Mesodermal cell (in vitro differentiated cells): ENCODE results near the gene TRPC4AP.
A peak's percentile ranks its signal among the peaks of the same experiment; 100 is the strongest.
"Not testable (repeated sequence)": the region's sequence is repeated elsewhere in the genome, so short reads cannot be mapped to it uniquely, and the experiment has no call there.

Source experiments
- H3K27ac ChIP-seq: 2 replicates; pipeline ENCODE4 v1.7.0; 2013; ENCODE audit warnings: mild to moderate bottlenecking, low read depth, low read length, moderate library complexity; ENCODE audit not compliant: severe bottlenecking
- H3K36me3 ChIP-seq: 2 replicates; pipeline ENCODE4 v1.7.1; 2013; ENCODE audit warnings: mild to moderate bottlenecking, low read length, moderate library complexity; ENCODE audit not compliant: control insufficient read depth, insufficient read depth
- H3K4me1 ChIP-seq: one replicate; pipeline ENCODE4 v1.7.1; 2013; ENCODE audit warnings: mild to moderate bottlenecking, low read length; ENCODE audit not compliant: insufficient read depth, control insufficient read depth, poor library complexity, severe bottlenecking
- H3K4me3 ChIP-seq: 2 replicates; pipeline ENCODE4 v1.7.0; 2013; ENCODE audit warnings: low read length, control low read depth, mild to moderate bottlenecking; ENCODE audit not compliant: insufficient read depth, poor library complexity, severe bottlenecking; ENCODE audit errors: extremely low read depth
- H3K9me3 ChIP-seq: 2 replicates; pipeline ENCODE4 v1.7.1; 2013; ENCODE audit warnings: mild to moderate bottlenecking, low read length, moderate library complexity; ENCODE audit not compliant: control insufficient read depth
- WGBS, 2 experiments: methylation state at CpG; one replicate each; pipeline ENCODE4 v1.1.5; 2013; ENCODE audit warnings: missing lambda C conversion rate in 2 of 2; ENCODE audit not compliant: insufficient coverage in 2 of 2; 5-methylcytosine and 5-hydroxymethylcytosine counted together

Gene TRPC4AP

GRCh38 chr20:35059612-35060011 is 33.0 kb downstream of the TRPC4AP start:
- Histone ChIP-seq H3K9me3 (no peaks in the 10 kb centered on the region), H3K4me3 (no peak overlapping the region), H3K4me1 (peaks cover 5% of the 10 kb centered on the region), H3K27ac (no peak overlapping the region), H3K36me3 (peaks cover 45% of the 10 kb centered on the region)
- WGBS, 2 experiments: 94 to 96% methylated on average over 9 to 11 of the region's 14 CpGs

GRCh38 chr20:35059110-35059509 is 33.5 kb downstream of the TRPC4AP start:
- Histone ChIP-seq H3K27ac (no peak overlapping the region), H3K4me3 (no peak overlapping the region), H3K9me3 (no peaks in the 10 kb centered on the region), H3K36me3 (peaks cover 50% of the 10 kb centered on the region), H3K4me1 (peaks cover 9% of the 10 kb centered on the region)
- WGBS, 2 experiments: 89 to 100% methylated on average over 1 of the region's 2 CpGs

- peak overlapping the region; percentile 68 for H3K27ac ChIP-seq
- H3K36me3 ChIP-seq: peaks cover 37% of the 10 kb centered on the region
- 52 to 78% methylated on average over 3 of the region's 9 CpGs for WGBS, 2 experiments
- H3K4me3 ChIP-seq: no peak overlapping the region
- H3K4me1 ChIP-seq: peaks cover 30% of the 10 kb centered on the region
- H3K9me3 ChIP-seq: no peaks in the 10 kb centered on the region
Observed at GRCh38 chr20:35055445-35056276, 36.9 kb downstream of the TRPC4AP start.

- peaks cover 46% of the 10 kb centered on the region for H3K36me3 ChIP-seq
- 80 to 92% methylated on average over 1 to 2 of the region's 2 CpGs for WGBS, 2 experiments
- H3K4me1 ChIP-seq: peaks cover 39% of the 10 kb centered on the region
- no peaks in the 10 kb centered on the region for H3K9me3 ChIP-seq
- H3K27ac ChIP-seq: no peak overlapping the region
- H3K4me3 ChIP-seq: no peak overlapping the region
Observed at GRCh38 chr20:35054814-35055213, 37.8 kb downstream of the TRPC4AP start.

GRCh38 chr20:35052616-35053015 is 40.0 kb downstream of the TRPC4AP start:
- 97 to 100% methylated on average over 4 of the region's 5 CpGs for WGBS, 2 experiments
- peaks cover 40% of the 10 kb centered on the region for H3K4me1 ChIP-seq
- H3K27ac ChIP-seq, H3K4me3 ChIP-seq, H3K9me3 ChIP-seq: not testable (repeated sequence)
- peaks cover 67% of the 10 kb centered on the region for H3K36me3 ChIP-seq

GRCh38 chr20:35049776-35050352 is 42.7 kb downstream of the TRPC4AP start:
- Histone ChIP-seq H3K9me3 (no peaks in the 10 kb centered on the region), H3K27ac (peak overlapping the region; percentile 23), H3K36me3 (peaks cover 68% of the 10 kb centered on the region), H3K4me1 (peaks cover 35% of the 10 kb centered on the region), H3K4me3 (no peak overlapping the region)
- WGBS, 2 experiments: 88 to 93% methylated on average over 1 to 3 of the region's 5 CpGs

- Histone ChIP-seq H3K4me1 (peaks cover 27% of the 10 kb centered on the region), H3K27ac (no peak overlapping the region), H3K4me3 (no peak overlapping the region), H3K9me3 (no peaks in the 10 kb centered on the region), H3K36me3 (peaks cover 68% of the 10 kb centered on the region)
- whole genome bisulfite sequencing, 2 experiments: 90% methylated on average over 1 of the region's 1 CpG; no CpG with 5 or more reads in 1 of the 2 experiments
Observed at GRCh38 chr20:35048739-35049138, 43.9 kb downstream of the TRPC4AP start.

GRCh38 chr20:35042268-35042667 is 50.3 kb downstream of the TRPC4AP start:
- Histone ChIP-seq H3K4me1 (no peaks in the 10 kb centered on the region), H3K27ac (no peak overlapping the region), H3K9me3 (no peaks in the 10 kb centered on the region), H3K36me3 (peaks cover 82% of the 10 kb centered on the region), H3K4me3 (no peak overlapping the region)

GRCh38 chr20:35040646-35041045 is 52.0 kb downstream of the TRPC4AP start:
- Histone ChIP-seq H3K4me1 (no peaks in the 10 kb centered on the region), H3K4me3 (no peak overlapping the region), H3K9me3 (no peaks in the 10 kb centered on the region), H3K36me3 (peaks cover 77% of the 10 kb centered on the region), H3K27ac (no peak overlapping the region)
- 96 to 97% methylated on average over 3 to 4 of the region's 6 CpGs for WGBS, 2 experiments

GRCh38 chr20:35039846-35040489 is 52.6 kb downstream of the TRPC4AP start:
- Histone ChIP-seq H3K4me1 (no peaks in the 10 kb centered on the region), H3K4me3 (no peak overlapping the region), H3K36me3 (peaks cover 79% of the 10 kb centered on the region), H3K9me3 (no peaks in the 10 kb centered on the region), H3K27ac (no peak overlapping the region)
- 100% methylated on average over 2 to 3 of the region's 9 CpGs for WGBS, 2 experiments

- Histone ChIP-seq H3K27ac (no peak overlapping the region), H3K9me3 (no peaks in the 10 kb centered on the region), H3K4me1 (no peaks in the 10 kb centered on the region), H3K36me3 (peaks cover 79% of the 10 kb centered on the region), H3K4me3 (no peak overlapping the region)
- WGBS, 2 experiments: 100% methylated on average over 1 of the region's 1 CpG
Observed at GRCh38 chr20:35039146-35039545, 53.5 kb downstream of the TRPC4AP start.
